HG03457 (cell line): ENCODE results near the gene TRIP12.
"Not testable (repeated sequence)": the region's sequence is repeated elsewhere in the genome, so short reads cannot be mapped to it uniquely, and the experiment has no call there.

Experiments
- ATAC-seq: cut with Tn5 transposase; IDR thresholded peaks from one replicate; pipeline ENCODE4 v1.9.1; 2021; ENCODE audit warnings: moderate number of reproducible peaks; ENCODE audit not compliant: unreplicated experiment

Gene TRIP12

DNA sequence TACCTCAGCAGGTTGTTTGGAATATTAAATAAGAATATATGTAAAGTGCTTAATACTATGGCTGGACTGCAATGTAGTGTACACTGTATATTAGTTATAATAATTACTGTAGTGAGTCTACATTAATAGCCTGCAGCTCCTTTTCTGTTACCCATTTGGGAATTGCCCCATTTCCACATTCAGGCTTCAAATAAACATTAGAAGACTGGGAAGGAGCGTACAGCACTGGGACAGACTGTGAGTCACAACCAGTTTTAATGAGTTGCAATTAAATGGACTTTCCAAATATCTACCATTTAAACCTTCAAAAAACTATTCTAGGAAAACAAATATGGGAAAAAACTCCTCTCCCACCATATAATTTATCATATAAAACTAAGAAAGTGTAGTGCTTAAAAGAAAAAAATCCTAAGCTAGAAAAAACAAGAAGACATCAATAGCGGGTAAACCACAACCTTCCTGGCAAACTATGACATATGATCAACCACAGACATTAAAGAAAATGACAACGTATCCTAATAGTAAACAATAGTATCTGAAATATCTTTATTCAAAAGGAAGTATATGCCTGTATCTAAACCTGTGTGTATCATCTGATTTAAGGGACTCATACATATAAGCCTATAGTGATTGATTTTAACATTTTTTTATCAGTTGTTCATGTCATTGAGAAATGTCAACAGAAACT is 86.1 kb downstream of the TRIP12 start:
- ATAC-seq, result no peak

DNA sequence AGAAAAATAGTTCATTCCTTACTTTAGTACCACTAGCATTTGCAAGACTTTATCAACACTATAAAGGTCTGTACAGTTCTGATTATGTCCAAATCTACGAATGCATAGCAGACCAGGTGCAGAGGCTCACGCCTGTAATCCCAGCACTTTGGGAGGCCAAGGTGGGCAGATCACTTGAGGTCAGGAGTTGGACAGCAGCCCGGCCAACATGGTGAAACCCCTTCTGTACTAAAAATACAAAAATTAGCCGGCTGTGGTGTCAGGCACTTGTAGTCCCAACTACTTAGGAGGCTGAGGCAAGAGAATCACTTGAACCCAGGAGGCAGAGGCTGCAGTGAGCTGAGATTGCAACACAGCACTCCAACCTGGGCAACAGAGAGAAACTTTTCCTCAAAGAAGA is 87.4 kb downstream of the TRIP12 start:
- not testable (repeated sequence) for ATAC-seq

GRCh38 chr2:229832510-229832898 is 89.3 kb downstream of the TRIP12 start:
- ATAC-seq, result no peak

DNA sequence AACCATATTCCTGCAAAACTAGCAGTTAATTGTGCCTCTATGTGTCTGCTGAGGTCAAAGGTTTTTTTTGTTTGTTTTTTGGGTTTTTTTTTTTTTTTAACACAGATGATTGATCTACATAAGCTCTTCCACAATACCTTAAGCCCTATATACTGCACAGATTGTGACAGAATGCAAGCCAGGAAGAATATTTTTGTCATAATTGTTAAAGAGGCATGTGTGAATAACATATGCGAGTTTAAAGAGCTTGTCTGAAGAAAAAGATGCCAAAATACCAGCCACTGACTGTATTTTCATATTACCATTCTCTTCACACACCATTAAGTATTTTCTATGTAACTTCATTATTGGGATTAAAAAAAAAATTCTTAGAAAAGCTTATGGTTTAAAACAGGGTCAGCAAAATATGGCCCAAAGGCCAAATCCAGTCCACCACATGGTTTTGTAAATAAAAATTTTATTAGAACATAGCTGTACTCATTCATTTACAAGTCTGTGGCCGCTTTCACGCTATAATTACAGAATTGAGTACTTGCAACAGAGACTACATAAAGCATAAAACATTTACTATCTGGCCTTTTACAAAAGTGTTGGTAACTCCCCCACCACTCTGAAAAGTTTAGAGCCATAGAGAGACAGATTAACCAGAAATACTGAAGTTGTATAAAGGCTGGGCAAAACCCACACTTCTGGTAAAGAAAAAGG is 89.9 kb downstream of the TRIP12 start:
- ATAC-seq, result no peak

DNA sequence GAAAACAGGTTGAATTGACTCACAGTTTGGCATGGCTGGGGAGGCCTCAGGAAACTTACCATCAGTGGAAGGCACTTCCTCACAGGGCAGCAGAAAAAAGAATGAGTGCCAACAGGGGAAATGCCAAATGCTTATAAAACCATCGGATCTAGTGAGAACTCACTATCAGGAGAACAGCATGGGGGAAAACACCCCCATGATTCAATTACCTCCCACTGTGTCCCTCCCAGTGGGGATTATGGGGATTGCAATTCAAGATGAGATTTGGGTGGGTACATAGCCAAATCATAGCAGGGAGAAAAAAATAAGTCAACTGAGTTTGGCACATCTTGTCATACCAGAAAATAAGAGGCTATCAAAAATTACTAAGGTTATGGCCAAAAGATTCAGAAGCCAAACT is 96.3 kb downstream of the TRIP12 start:
- no peak for ATAC-seq

- no peak for ATAC-seq
Observed at GRCh38 chr2:229821316-229821715, 100.5 kb downstream of the TRIP12 start.

GRCh38 chr2:229818230-229818629 is 103.6 kb downstream of the TRIP12 start:
- no peak for ATAC-seq

GRCh38 chr2:229815858-229816257 is 106.0 kb downstream of the TRIP12 start:
- ATAC-seq, result no peak

GRCh38 chr2:229815342-229815741 is 106.5 kb downstream of the TRIP12 start:
- ATAC-seq, result no peak

DNA sequence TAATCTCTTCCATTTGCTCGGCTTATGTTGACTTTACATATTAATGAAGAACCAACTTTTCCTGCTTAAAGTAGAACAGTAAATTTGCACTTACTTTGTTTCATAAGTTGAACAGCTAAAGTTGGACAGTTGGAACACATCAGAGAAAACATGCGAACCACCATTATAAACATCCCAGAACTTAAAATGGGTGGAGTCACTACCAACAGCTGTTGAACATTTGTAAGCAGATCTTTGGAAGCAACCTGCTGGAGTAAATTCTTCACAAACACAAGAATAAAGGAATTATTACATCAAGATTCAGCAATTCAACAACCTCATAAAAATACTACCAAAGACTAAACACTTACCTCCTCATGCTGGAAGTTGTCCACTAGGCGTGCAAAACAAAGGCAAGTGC is 111.0 kb downstream of the TRIP12 start:
- ATAC-seq, result no peak

GRCh38 chr2:229805559-229805958 is 116.2 kb downstream of the TRIP12 start:
- no peak for ATAC-seq

GRCh38 chr2:229802785-229803184 is 119.0 kb downstream of the TRIP12 start:
- ATAC-seq, result no peak

DNA sequence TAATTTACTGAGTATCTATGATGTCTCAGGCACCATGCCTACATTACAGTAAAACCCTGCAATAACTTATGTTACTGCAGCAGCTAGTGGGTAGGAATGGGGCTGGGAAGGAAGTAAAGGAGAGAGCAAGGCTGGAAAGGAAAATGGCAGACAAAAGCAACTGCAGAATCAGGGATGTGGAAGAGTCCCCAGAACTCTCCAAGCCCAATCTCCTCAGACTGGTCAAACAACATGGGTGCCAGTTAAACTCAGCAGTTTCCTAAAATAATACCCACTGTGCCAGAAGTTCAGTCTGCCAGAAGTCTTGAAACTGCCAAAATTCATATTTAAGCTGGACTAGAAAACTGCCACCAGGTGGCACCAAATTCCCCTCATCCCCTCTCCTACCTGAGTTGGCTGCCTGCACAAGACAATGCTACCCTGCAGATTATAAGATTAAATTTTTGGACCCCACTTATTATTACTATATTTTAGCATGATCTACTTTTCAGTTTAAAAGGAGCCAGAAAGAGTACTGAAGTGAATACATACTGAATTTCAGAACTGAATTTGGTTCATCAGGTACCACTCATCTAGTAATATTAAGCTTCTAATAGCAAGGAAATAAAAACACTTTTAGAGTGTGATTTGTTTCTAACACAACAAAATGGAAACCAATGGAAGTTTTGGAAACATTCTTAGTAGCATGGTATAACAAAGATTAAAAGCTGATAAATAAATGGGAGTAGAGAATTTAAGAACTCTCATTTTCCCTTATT is 120.6 kb downstream of the TRIP12 start:
- ATAC-seq, result no peak

DNA sequence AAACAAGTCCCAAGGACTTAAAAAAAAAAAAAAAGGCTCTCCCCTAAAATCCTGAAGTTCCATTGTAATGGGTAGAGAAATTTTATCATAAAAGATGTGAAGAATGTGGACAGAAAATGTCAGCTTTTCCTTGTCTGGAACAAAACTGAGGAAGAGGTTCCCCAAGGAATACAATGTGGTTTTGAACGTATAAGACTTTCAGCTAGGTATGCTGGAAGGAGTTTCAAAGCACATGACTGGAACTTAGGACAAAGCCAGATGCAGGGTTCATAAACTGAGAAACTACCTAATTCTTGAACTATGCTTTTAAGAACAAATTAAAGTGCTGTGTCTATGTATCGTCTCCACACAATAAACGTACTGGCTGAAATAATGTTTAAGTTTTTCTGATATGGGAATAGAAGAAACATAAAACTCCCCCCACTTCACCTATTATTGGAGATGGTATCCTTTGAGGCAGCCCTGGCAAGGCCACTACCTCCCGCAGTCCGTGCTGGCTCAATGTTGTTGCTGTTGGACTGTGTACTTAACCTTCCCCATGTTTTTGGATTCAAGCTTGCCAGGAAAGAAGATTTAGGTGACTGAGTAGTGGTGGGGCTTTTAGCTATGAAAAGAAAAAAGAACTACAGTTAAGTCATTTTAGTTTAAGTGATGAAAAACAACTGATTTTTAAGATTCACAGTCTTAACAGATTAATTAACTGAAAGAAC is 123.2 kb downstream of the TRIP12 start:
- ATAC-seq, result no peak

- no peak for ATAC-seq
Observed at GRCh38 chr2:229795058-229795457, 126.8 kb downstream of the TRIP12 start.

DNA sequence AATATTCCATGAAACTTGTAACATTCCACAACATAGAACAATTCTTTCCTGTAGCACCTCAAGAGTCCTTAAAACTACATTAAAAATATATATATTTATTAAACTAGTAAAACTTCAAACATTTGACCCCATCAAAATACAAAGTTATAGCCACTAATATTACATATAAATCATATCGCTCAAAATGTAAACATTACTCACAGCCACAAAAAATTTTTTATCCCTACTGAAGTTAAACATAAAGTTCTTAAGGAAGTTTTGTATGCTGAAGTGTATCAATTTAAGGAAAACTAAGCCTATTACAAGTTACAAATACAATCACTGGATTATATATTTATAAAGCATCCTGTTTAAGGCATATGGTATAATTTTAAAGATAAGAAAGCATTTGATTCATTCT is 127.2 kb downstream of the TRIP12 start:
- ATAC-seq, result no peak

- not testable (repeated sequence) for ATAC-seq
Observed at GRCh38 chr2:229786289-229786688, 135.5 kb downstream of the TRIP12 start.

DNA sequence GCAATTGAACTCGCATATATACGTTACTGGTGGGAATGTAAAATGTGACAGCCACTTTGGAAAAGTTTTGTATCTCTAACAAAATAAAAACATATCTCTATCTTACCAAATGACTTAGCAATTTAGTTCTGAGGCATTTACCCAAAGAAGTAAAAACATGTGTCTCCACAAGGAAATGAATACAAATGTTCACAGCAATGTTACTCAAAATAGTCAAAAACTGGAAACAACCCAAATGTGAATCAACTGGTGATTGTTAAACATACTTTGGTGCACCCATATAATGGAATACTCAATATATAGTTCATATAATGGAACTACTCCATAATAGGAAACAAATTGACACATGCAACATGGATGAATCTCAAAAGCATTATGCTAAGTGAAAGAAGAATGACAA is 137.0 kb downstream of the TRIP12 start:
- no peak for ATAC-seq

GRCh38 chr2:229783108-229783721 is 138.6 kb downstream of the TRIP12 start:
- ATAC-seq, result no peak

DNA sequence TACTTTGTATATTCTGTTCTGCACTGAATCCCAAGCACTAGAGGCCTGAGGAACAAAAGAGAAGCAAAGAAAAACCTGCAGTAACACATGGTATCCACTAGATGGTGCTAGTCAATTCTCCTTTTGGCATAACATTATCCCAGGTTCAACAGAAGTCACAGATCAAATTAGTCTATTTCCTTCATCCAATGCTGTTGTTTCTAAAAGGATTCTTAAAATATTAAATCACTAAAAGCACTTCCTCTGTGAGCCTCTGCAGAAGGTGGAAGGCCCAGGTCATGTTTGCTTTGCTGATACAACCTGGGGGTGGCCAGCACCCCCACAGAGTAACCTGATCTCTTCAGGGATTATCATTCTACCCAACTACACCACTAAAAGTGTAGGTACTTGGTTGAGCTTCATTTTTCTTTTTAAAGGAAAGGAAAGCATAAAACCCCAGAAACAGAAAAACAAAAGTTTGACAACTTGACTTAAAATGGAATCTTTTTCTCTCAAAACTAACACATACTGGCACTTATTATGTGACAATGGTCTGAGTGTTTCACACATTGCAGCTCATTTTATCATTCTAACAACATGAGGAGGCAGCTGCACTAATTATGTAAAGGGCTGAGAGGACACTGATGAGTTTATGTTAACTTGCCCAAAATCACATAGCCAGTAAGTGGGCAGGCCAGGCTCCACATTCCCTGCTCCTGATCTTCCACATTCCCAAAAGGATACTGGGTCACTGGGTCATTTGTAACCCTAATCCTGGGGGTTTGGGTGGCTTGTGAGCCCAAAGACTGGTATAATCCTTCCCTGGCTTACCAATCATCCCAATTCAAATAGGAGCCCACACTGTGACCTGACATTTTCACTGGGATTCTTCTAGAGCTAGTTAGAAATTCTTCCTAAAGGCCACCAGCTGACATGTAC is 140.7 kb downstream of the TRIP12 start:
- no peak for ATAC-seq
